A549 (cell line): Measurements from ENCODE around the gene MAGEA2.
"Not testable (repeated sequence)": the region's sequence is repeated elsewhere in the genome, so short reads cannot be mapped to it uniquely, and the experiment has no call there.

Experiments
- BHLHE40 ChIP-seq: IDR thresholded peaks from 2 replicates; pipeline ENCODE4 v1.6.1; 2012; ENCODE audit warnings: low read depth, low read length, inconsistent platforms
- CTCF ChIP-seq: fragments of >200 bp; sonication (Bioruptor Twin); formaldehyde crosslinking; IDR thresholded peaks from 3 replicates; pipeline ENCODE4 v1.5.1; 2016
- EHMT2 ChIP-seq: fragments of 200-600 bp; sonication (generic); IDR thresholded peaks from 2 replicates; pipeline ENCODE4 v1.6.1; 2016; ENCODE audit warnings: antibody characterized with exemption, low read depth, mild to moderate bottlenecking, moderate library complexity
- JUN ChIP-seq, 2 experiments: fragments of >200 bp; sonication (Bioruptor Twin); formaldehyde crosslinking; IDR thresholded peaks; 2 replicates in 1 of 2; 3 replicates in 1 of 2; pipeline ENCODE4 v1.6.1; 2016 to 2017
- KDM1A ChIP-seq: fragments of 200-600 bp; sonication (generic); IDR thresholded peaks from 2 replicates; pipeline ENCODE4 v1.6.1; 2016; ENCODE audit warnings: low read depth, mild to moderate bottlenecking
- MYC ChIP-seq: IDR thresholded peaks from 2 replicates; pipeline ENCODE4 v1.6.1; 2012; ENCODE audit warnings: mild to moderate bottlenecking, inconsistent platforms, low read length, improper control_type of control experiment, borderline replicate concordance
- POLR2A ChIP-seq: IDR thresholded peaks from 2 replicates; pipeline ENCODE4 v1.6.1; 2012; ENCODE audit warnings: mild to moderate bottlenecking, low read length
- RFX5 ChIP-seq: fragments of 450-650 bp; IDR thresholded peaks from 2 replicates; pipeline ENCODE4 v1.7.1; 2014; ENCODE audit warnings: antibody characterized with exemption, mild to moderate bottlenecking, moderate library complexity

DNA sequence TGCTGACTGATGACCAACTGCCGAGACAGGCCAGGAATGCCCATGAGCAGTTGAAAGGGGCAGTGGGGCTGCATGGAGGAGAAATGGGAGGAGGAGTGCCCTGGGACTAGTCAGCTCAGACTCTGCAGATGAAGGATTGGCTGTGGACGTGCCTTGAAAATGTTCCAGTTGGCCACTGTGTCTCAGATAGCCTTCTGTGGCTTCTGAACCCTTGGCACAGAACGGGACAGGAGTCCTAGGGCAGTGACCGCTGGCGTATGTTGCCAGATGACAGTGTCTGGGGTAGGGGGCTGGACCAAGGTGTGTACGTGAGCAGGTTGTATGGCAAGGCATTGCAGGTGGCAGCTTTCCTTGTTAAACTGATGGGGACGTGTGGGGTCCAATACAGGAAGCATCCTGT is 47.1 kb downstream of the MAGEA2 start:
- TF ChIP-seq EHMT2; CTCF; KDM1A; RFX5; BHLHE40; MYC; POLR2A; JUN (IDR thresholded peaks at IDR 0.05): not testable (repeated sequence)
